OCI-LY1 (cell line): ENCODE results near the gene IDE.

Experiments used
- CTCF ChIP-seq: fragments of 200-600 bp; sonication (generic), shearing (Covaris generic); IDR thresholded peaks from 2 replicates; pipeline ENCODE4 v1.5.1; 2017; ENCODE audit warnings: mild to moderate bottlenecking, antibody characterized with exemption, low read length, moderate library complexity, mixed read lengths
- EZH2 ChIP-seq: fragments of 200-600 bp; sonication (generic), shearing (Covaris generic); IDR thresholded peaks from 2 replicates; pipeline ENCODE4 v1.8.0; 2017; ENCODE audit warnings: borderline replicate concordance, mixed run types, mild to moderate bottlenecking, antibody characterized with exemption, low read length, moderate library complexity, mixed read lengths

GRCh38 chr10:92575961-92576360 lies 2.1 kb upstream of the IDE start:
- TF ChIP-seq CTCF: no peak
- no peak for TF ChIP-seq EZH2
